Adrenal gland (tissue), 5 donors: ENCODE data around the gene NME2.

ENCODE experiments used
- CTCF ChIP-seq, 6 experiments: fragments of 450-650 bp in 4 of 6; fragments of 200-600 bp in 2 of 6; sonication (generic) in 1 of 6; IDR thresholded peaks; 1 replicate in 5 of 6; 2 replicates in 1 of 6; pipeline versions ENCODE4 v1.5.1 to v1.8.0; 2016 to 2021; ENCODE audit warnings: antibody characterized with exemption in 6 of 6, mild to moderate bottlenecking in 2 of 6, moderate library complexity in 1 of 6
- POLR2A ChIP-seq, 2 donors: fragments of 450-650 bp; IDR thresholded peaks; one replicate each; pipeline ENCODE4 v1.6.1; 2017; ENCODE audit warnings: antibody characterized with exemption in 2 of 2, mild to moderate bottlenecking in 2 of 2, moderate library complexity in 1 of 2
- donor health status: DM: no; HTN: no; CAD: no.

- no peak for TF ChIP-seq CTCF (IDR thresholded peaks at IDR 0.05)
- no peak for TF ChIP-seq POLR2A (IDR thresholded peaks at IDR 0.05)
Measured at GRCh38 chr17:51188271-51188833, 22.1 kb downstream of the NME2 start.
